Measurements from ENCODE around the gene TMEM108.

Gene TMEM108

GRCh38 chr3:133364704-133365103, 326.5 kb downstream of the TMEM108 start:
- no peak for DNase-seq

DNA sequence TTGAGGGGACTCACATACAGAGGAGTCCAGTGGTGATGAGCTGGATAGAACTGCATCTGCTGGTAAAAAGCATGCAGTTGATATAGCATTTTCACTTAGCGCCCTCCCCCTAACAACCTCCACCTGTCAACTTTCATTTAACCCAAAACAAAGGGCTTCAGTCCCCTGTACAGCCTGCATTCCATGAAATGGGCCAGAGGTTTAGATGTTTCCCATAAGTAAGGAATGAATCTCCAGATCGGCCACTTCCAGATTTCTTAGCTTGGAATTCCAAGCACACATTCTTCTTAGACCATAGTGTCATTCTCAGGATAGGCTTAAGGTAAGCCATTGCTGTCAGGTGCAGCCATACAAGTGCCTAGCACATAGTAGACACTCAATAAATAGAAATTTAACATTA, 328.7 kb downstream of the TMEM108 start:
- DNase-seq, result no peak

- DNase-seq, result no peak
Measured at GRCh38 chr3:133367403-133367802, 329.2 kb downstream of the TMEM108 start.

DNA sequence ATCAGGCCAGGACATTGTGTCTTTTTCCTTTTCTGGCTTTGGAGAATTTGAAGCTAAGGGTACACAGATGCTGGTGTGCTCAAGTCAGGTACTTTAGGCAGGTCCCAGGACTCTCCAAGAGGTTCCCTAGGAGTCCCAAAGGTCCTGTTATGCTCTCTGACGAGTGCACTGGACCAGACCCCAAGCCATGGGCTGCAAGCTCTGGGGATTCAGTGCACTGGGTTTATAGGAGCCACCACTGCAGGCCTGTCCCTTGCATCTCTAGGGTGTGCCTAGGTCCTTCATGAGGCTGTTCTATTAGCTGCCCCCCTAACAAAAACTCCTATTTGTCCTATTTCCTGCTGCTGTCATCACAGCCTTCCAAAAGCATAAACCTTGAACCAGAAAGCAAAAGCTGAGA, 329.8 kb downstream of the TMEM108 start:
- DNase-seq, result no peak

- DNase-seq, result no peak
Measured at GRCh38 chr3:133368371-133369067, 330.3 kb downstream of the TMEM108 start.

DNA sequence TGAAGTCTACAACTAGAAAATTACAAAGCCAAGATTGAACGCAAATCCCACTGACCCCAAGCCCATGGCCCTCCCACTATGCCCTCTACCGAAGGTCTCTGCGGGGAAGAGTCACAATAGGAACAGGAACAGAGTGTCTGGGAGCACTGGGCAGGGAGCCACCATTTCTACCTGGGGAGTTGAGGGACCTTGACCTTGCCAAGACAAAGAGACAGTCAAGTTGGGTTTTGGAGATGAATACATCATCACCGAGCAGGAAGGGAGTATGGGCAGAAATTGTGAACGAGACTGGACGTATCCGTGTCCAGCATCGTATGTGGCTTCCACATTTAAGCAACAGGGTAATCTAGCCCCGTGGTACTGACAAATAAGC, 330.9 kb downstream of the TMEM108 start:
- DNase-seq, result no peak

- DNase-seq, result no peak
Measured at GRCh38 chr3:133371181-133371580, 333.0 kb downstream of the TMEM108 start.

DNA sequence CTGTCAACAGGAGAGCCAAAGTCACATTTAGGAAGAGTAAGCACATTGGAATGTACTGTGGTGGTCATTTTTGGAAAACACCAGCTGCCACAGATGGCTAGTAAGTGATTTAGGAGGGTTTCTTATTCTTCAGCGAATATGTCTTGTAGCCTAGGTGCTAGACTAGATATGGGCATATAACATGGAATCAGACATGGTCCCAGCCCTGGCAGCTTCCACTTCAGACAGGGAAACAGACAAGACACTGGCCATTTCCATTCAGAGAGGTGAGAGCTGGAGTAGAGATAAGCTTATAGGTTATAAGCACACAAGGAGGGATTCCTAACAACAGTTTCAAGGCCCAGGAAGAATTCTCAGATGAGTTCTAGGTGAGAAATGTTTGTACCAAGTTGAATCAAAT, 333.5 kb downstream of the TMEM108 start:
- no peak for DNase-seq

GRCh38 chr3:133374708-133375402, 336.7 kb downstream of the TMEM108 start:
- no peak for DNase-seq

DNA sequence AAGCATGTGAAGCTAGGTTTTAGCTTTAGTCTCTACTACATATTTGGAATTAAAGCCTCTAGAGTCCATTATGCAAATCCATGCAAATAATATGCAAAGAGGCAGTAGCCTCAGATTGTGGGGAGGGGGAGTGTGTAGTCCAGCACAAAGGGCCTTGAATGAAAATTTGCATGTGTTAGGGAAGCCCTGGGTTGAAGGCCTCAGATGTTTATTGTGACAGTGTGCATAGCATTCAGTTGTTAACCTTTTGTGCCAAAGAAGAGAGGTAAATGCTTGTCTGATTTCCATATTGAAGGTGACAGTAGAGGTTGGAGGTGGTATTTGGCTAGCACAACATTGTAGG, 337.2 kb downstream of the TMEM108 start:
- no peak for DNase-seq

DNA sequence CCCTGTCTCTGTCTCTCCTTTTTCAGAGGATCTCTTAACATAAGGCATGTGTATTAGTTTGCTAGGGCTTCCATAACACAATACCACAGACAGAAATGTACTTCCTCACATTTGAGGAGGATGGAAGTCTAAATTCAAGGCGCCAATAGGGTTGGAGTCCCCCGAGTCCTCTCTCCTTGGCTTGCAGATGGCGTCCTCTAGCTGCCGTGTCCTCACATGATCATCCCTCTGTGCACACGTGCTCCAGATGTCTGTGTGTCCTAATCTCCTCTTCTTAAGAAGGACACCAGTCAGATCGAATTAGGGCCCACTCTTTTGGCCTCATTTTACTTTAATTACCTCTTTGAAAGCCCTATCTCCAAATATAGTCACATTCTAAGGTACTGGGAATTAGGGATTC, 338.6 kb downstream of the TMEM108 start:
- no peak for DNase-seq

DNA sequence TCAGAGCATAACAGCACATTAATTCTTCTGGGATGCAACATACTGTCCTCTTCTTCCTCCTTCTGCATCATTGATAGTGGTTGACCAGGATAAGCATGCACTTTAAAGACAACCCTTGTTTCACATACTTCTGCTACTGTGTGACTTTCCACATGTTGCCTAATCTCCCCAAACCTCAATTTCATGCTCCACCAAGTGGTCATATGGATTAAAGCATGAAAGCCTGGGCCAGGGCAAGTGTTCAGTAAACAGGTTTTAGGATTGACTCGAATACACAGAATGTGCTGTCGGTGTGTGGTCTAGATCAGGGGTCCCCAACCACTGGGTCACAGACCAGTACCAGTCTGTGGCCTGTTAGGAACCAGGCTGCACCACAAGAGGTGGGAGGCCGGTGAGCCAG, 339.2 kb downstream of the TMEM108 start:
- no peak for DNase-seq

DNA sequence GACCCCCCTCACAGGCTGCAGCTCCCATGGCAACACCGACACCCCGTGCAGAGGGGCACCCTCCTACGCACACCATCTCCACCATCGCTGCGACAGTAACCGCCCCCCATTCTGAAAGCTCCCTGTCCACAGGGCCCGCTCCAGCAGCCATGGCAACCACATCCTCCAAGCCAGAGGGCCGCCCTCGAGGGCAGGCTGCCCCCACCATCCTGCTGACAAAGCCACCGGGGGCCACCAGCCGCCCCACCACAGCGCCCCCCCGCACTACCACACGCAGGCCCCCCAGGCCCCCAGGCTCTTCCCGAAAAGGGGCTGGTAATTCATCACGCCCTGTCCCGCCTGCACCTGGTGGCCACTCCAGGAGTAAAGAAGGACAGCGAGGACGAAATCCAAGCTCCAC, 341.7 kb downstream of the TMEM108 start:
- DNase-seq, result no peak

DNA sequence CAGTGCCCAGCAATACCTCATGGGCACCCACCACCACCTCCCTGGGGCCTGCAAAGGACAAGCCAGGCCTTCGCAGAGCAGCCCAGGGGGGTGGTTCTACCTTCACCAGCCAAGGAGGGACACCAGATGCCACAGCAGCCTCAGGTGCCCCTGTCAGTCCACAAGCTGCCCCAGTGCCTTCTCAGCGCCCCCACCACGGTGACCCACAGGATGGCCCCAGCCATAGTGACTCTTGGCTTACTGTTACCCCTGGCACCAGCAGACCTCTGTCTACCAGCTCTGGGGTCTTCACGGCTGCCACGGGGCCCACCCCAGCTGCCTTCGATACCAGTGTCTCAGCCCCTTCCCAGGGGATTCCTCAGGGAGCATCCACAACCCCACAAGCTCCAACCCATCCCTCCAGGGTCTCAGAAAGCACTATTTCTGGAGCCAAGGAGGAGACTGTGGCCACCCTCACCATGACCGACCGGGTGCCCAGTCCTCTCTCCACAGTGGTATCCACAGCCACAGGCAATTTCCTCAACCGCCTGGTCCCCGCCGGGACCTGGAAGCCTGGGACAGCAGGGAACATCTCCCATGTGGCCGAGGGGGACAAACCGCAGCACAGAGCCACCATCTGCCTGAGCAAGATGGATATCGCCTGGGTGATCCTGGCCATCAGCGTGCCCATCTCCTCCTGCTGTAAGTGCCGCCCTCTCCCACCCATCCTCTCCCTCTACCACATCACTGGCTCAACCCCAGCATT, 342.5 kb downstream of the TMEM108 start:
- no peak for DNase-seq

DNA sequence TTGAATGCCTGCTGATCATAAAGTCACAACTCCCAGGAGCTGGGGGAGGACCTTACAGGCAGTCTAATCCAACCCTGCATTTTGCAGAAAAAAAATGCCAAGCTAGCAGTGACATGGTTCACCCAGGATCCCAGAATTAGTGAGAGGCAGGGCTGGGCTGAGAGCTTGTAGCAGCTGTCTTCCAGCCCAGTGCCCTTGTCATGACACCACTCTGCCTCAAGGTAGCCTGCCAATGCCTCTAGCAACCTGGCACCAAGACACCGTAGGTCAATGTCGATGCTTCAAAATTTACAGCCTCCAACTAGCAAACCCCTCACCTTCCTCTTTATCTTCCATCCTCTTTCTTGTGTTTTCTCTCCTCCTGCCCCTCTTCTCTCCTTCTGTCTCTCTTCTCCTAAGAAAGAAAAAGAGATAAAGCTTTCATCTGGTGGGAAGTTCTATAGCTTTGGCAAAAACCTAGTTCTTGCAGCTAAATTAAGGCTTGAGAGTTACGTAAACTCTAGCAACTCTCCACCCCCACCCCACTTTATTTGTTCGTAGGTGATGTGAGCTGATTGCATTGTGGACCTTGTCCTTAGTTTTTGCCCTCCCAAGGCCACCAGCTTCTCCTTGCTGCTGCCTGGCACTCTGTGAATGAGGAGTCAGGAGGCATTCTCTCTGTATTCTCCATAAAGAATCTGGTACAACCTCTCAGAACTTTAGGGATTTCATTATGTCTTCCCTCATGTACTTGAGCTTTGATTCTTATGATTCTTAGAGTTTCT, 343.3 kb downstream of the TMEM108 start:
- DNase-seq, result no peak

- no peak for DNase-seq
Measured at GRCh38 chr3:133383175-133383574, 345.0 kb downstream of the TMEM108 start.

DNA sequence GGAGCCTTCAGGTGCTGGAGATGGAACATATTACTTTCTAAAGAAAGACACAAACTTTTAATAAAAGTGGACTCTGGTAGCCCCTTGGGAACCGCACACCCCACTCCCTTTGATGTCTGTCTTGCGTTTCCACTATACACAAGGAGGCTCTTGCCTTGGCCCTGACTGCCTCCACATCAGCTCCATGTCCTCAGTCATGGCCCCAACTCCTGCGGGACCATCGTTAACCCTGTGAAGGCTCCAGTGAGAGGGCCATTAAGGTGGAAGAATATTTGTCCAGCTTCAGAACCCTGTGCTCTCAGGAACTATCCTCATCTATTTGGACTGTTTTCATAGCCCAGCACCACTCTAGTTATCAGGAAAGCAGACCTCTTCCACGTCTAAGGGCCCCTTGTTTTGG, 345.6 kb downstream of the TMEM108 start:
- no peak for DNase-seq

- DNase-seq, result no peak
Measured at GRCh38 chr3:133384331-133385027, 346.3 kb downstream of the TMEM108 start.

- no peak for DNase-seq
Measured at GRCh38 chr3:133386876-133387275, 348.7 kb downstream of the TMEM108 start.

DNA sequence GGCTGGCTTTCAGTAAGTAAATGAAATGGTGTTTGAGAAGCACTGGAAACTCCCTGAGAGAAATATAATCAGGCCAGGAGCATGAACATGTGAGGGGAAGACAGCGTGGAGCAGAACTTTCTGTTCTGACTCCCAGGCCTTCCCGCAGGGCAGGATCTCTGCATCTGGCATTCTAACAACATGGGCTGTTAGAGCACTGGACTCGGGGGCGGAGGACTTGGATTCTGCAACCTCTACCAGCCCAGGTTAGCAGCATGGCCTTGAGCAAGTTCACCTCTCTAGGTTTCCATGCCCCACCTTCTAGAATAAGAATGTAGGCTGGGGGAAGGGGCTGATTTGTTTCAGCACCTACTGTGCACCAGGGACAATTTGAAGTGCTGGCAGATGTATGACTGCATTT, 349.1 kb downstream of the TMEM108 start:
- no peak for DNase-seq

GRCh38 chr3:133388696-133389395, 350.7 kb downstream of the TMEM108 start:
- DNase-seq, result no peak

DNA sequence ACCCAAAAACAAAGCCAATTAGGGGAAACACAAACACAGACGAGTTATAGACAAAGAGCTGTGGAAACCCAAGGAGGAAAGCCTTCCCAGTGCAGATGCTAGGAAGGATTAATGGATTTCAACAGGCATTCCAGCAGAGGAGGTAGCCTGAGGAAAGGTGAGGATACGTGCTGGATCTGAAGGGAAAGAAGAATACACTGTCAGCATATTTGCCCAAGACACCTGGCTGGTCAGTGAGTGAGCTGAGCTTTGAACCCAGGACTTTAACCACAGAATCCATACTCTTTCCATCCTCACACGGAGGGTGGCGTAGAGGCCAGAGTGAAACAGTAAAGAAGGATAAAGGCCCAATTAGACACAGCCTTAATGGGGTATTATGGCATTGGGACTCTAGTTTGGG, 352.5 kb downstream of the TMEM108 start:
- DNase-seq, result no peak

Data from activated CD8-positive, alpha-beta memory T cell treated with anti-CD3 and anti-CD28 coated beads for 24 hours (primary cell).